ENCODE results near the gene ZNF574. TPM values are rescaled to one million over a fixed set of nuclear protein-coding genes. Genes with fewer than 3 reads are reported as not detected.

Gene ZNF574
- total RNA-seq, 1 donor from 2014 or later = 26.5 TPM

DNA sequence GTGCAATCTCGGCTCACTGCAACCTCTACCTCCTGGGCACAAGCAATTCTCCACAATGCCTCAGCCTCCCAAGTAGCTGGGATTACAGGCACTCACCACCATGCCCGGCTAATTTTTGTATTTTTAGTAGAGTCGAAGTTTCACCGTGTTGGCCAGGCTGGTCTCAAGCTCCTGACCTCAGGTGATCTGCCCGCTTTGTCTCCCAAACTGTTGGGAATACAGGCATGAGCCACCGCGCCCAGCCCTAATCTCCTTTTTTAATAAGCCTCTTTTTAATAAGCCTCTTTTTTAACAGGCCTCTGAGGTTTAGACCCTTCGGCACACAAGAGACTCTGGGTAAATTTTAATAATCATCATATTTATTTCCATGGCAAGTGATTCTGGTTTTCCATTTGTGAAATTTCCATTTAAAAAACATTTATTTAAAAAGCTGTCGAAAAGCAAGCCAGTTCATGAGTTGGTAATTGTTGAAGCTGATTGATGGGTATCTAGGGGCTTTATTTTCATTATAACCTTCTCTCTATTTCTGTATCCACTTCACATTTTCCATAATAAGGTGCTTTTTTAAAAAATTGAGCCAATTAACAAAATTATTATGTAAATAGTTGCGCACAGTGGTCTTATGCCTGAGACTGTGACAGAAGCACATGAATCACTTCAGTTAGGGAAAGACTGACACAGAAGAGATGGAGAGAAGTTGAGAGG lies 44.5 kb downstream of the ZNF574 start:
- Histone ChIP-seq H3K4me3 (no peak overlapping the region), H3K27me3 (no peaks in the 10 kb centered on the region), H3K36me3 (no peaks in the 10 kb centered on the region), H3K4me1 (peaks cover 8% of the 10 kb centered on the region), H3K9me3 (no peaks in the 10 kb centered on the region), H3K27ac (no peak overlapping the region)
- TF ChIP-seq, protein P1, sequence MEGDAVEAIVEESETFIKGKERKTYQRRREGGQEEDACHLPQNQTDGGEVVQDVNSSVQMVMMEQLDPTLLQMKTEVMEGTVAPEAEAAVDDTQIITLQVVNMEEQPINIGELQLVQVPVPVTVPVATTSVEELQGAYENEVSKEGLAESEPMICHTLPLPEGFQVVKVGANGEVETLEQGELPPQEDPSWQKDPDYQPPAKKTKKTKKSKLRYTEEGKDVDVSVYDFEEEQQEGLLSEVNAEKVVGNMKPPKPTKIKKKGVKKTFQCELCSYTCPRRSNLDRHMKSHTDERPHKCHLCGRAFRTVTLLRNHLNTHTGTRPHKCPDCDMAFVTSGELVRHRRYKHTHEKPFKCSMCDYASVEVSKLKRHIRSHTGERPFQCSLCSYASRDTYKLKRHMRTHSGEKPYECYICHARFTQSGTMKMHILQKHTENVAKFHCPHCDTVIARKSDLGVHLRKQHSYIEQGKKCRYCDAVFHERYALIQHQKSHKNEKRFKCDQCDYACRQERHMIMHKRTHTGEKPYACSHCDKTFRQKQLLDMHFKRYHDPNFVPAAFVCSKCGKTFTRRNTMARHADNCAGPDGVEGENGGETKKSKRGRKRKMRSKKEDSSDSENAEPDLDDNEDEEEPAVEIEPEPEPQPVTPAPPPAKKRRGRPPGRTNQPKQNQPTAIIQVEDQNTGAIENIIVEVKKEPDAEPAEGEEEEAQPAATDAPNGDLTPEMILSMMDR (IDR thresholded peaks at IDR 0.05) = no peak
- no peak for TF ChIP-seq POLR2AphosphoS5 (IDR thresholded peaks at IDR 0.05; ENCODE audit: insufficient read depth in 1 of 2, low read depth in 1 of 2)
- TF ChIP-seq POLR2A (IDR thresholded peaks at IDR 0.05) = no peak
- no peak for DNase-seq (ENCODE audit: extremely low spot score in 2 of 2)
- intact Hi-C loops (cut with DNase I) = no loop called here

DNA sequence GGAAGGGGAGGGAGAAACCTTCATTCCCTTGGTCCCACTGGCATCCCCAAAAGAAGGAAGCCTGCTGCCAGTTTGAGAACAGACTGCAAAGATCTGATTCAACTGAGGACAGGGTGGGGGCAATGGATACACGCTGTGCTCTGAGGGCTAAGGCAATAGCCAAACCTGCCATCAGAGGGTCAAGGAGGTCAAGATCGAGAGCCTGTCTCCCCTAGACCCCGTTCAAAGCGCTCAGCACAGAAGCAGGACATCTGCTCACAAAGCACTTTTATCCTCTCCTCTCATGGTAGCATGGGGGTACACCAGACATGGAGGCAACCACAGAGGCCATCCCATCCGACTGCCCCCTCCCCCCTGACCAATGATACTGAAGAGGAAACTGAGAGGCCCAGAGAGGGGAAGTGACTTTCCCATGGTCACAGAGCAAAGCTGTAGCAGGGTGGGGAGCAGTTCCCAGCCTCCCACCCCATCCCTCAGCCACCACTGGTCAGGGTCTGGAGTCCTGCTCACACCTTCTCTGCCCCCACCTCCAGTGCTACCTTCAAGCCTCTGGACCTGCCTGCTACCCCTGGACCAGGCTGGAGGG lies 45.2 kb downstream of the ZNF574 start:
- peaks cover 8% of the 10 kb centered on the region for H3K4me1 ChIP-seq
- intact Hi-C loops (cut with DNase I) = no loop called here
- no peaks in the 10 kb centered on the region for H3K27me3 ChIP-seq
- no peak for DNase-seq (ENCODE audit: extremely low spot score in 2 of 2)
- no peaks in the 10 kb centered on the region for H3K36me3 ChIP-seq
- no peaks in the 10 kb centered on the region for H3K9me3 ChIP-seq
- H3K27ac ChIP-seq = no peak overlapping the region
- no peak overlapping the region for H3K4me3 ChIP-seq
- no peak for TF ChIP-seq POLR2AphosphoS5 (IDR thresholded peaks at IDR 0.05; ENCODE audit: insufficient read depth in 1 of 2, low read depth in 1 of 2)
- TF ChIP-seq, protein P1 (IDR thresholded peaks at IDR 0.05) = no peak
- no peak for TF ChIP-seq POLR2A (IDR thresholded peaks at IDR 0.05)

DNA sequence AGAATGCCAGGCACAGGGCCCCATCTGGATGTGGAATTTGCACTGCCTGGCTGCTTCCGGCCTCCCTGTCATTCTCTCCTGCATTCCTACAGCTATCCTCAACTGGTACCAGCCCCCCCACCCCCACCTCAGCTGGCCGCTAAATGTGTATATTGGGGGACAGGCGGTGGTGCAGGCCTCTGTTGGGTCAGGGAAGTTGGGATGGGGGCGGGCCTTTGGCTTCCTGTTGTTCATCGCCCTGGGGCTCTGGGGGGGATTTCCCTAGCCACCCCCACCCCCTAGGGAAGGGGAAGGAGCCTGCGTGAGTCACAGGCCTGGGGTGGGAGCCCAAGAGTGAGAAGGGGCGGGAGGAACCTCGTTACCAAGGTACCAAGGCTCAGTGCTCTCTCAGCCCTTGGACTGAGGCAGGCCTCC lies 45.7 kb downstream of the ZNF574 start:
- TF ChIP-seq POLR2A (IDR thresholded peaks at IDR 0.05) = no peak
- no peak for TF ChIP-seq POLR2AphosphoS5 (IDR thresholded peaks at IDR 0.05; ENCODE audit: insufficient read depth in 1 of 2, low read depth in 1 of 2)
- TF ChIP-seq, protein P1 (IDR thresholded peaks at IDR 0.05) = no peak

DNA sequence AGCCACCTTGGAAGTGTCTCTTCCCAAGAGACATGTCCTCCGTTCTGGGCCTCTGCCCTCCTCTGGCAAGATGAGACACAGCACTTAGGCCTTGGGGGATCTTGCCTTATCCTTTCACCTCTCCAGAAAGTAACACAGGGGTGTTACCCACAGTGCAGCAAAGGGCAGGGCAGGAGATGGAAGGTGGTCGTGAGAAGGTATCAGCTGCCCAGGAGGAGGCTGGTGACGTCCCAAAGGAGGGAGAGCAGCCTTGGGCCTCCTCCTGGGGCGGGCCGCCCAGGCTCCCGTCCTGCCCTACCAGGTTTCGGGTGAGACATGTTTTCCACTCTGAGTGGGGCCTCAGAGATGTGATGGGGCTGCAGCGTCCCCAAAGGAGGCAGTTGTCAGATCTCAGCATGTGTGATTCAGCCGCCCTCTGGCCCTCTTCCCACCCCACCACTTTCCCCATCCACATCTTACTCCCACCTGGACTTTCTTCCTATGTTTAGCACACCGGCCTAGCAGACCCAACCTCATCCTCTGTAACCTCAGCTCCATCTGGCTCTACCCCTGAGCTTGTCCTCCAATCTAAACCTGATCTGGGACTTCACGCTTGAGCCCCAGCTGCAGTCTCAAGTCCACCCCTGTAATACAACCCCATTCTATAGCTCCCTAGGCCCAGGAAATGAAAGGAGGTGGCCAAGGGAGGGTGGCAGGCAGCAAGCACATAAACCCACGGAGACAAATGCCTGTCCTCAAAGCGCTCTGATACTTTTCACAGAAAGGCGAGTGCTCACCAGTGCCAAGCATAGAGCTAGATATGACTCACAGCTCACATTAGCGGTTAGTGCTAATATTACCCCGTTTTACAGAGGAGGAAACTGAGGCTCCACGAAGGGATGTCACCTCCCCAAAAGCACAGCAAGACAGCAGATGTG lies 47.0 kb downstream of the ZNF574 start:
- Histone ChIP-seq H3K36me3 (no peaks in the 10 kb centered on the region), H3K9me3 (no peaks in the 10 kb centered on the region), H3K27me3 (no peaks in the 10 kb centered on the region), H3K4me1 (peaks cover 8% of the 10 kb centered on the region), H3K27ac (no peak overlapping the region), H3K4me3 (no peak overlapping the region)
- no peak for DNase-seq (ENCODE audit: extremely low spot score in 2 of 2)
- no peak for TF ChIP-seq POLR2A (IDR thresholded peaks at IDR 0.05)
- TF ChIP-seq POLR2AphosphoS5 (IDR thresholded peaks at IDR 0.05; ENCODE audit: insufficient read depth in 1 of 2, low read depth in 1 of 2) = no peak
- TF ChIP-seq, protein P1 (IDR thresholded peaks at IDR 0.05) = no peak
- intact Hi-C loops (cut with DNase I) = no loop called here

More for the DNA sequence above, 45.7 kb downstream of the ZNF574 start:
- H3K9me3 ChIP-seq = no peaks in the 10 kb centered on the region
- intact Hi-C loops (cut with DNase I) = no loop called here
- peaks cover 8% of the 10 kb centered on the region for H3K4me1 ChIP-seq
- no peaks in the 10 kb centered on the region for H3K36me3 ChIP-seq
- DNase-seq (ENCODE audit: extremely low spot score in 2 of 2) = no peak
- H3K27me3 ChIP-seq = no peaks in the 10 kb centered on the region
- H3K4me3 ChIP-seq = no peak overlapping the region
- H3K27ac ChIP-seq = no peak overlapping the region
